Measurements from ENCODE around the gene ECI1. TPM values are rescaled to one million over a fixed set of nuclear protein-coding genes. Genes with fewer than 3 reads are reported as not detected.

Gene ECI1
- total and polyA plus RNA-seq, 2 experiments from 2014 or later, result 118 to 143 TPM

DNA sequence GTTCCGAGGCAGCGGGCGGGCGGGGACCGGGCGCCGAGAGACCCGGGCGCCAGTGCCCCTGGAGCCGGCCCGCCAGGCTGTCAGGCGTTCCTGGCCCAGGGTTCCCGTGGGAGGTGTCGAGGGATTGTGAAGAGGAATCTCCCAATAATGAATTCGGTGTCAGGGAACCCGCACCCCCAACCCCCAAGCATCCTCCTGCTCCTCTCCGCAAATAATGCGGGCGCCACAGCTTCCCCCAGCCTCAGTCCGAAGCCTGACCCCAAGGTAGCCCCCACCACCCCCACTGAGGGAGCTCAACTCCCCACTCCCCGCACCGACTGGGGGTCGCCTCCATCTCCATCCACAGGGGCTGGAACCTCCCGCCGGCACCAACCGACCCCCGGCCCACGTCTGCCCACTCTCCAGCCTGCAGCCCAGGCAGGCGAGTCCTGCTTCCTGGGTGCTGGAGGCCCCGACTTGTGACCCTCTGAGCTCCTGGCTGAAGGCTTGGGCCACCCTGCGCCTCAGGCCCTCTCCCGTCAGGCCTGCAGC is 54.3 kb downstream of the ECI1 start:
- no peaks in the 10 kb centered on the region for H3K9me3 Mint-ChIP-seq
- Histone ChIP-seq H4K20me1 (replicated peaks; ENCODE audit: insufficient read depth) (no peaks in the 10 kb centered on the region), H3F3A (replicated peaks; ENCODE audit: low read depth) (no peaks in the 10 kb centered on the region), H2AFZ (peak overlapping the region; percentile 74), H3K4me1 (ENCODE audit: insufficient read depth) (no peaks in the 10 kb centered on the region; the same call in 1 of the 2 replicates), H3K9me2 (ENCODE audit: insufficient read depth) (no peaks in the 10 kb centered on the region), H3K4me2 (peak overlapping the region; percentile 81), H3K27ac (ENCODE audit: low read depth) (no peak overlapping the region), H3K79me2 (replicated peaks; ENCODE audit: insufficient read depth) (no peaks in the 10 kb centered on the region), H3K27me3 (ENCODE audit: insufficient read depth) (peaks cover 52% of the 10 kb centered on the region), H3K36me3 (ENCODE audit: insufficient read depth) (no peaks in the 10 kb centered on the region), H3K4me3 (peak overlapping the region; percentile 53)
- H3K4me3 Mint-ChIP-seq, result peak overlapping the region; percentile 63
- ATAC-seq (peak; percentile 4; the same call in 2 of the 3 replicates), DNase-seq (ENCODE audit: low spot score) (no peak)
- H3K4me1 Mint-ChIP-seq, result no peaks in the 10 kb centered on the region
- peaks cover 33% of the 10 kb centered on the region for H3K27me3 Mint-ChIP-seq (ENCODE audit: insufficient read depth, low read depth, poor library complexity)
- no peaks in the 10 kb centered on the region; the same call in 2 of the 3 replicates for H3K36me3 Mint-ChIP-seq (ENCODE audit: low read depth)
- TF ChIP-seq, protein P1, sequence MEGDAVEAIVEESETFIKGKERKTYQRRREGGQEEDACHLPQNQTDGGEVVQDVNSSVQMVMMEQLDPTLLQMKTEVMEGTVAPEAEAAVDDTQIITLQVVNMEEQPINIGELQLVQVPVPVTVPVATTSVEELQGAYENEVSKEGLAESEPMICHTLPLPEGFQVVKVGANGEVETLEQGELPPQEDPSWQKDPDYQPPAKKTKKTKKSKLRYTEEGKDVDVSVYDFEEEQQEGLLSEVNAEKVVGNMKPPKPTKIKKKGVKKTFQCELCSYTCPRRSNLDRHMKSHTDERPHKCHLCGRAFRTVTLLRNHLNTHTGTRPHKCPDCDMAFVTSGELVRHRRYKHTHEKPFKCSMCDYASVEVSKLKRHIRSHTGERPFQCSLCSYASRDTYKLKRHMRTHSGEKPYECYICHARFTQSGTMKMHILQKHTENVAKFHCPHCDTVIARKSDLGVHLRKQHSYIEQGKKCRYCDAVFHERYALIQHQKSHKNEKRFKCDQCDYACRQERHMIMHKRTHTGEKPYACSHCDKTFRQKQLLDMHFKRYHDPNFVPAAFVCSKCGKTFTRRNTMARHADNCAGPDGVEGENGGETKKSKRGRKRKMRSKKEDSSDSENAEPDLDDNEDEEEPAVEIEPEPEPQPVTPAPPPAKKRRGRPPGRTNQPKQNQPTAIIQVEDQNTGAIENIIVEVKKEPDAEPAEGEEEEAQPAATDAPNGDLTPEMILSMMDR (conservative IDR thresholded peaks at IDR 0.05; ENCODE audit: low read depth in 2 of 2), result no peak
- no peak for TF ChIP-seq ZNF331 (CRISPR knock-in tag; IDR thresholded peaks at IDR 0.05; ENCODE audit: low read depth)
- TF ChIP-seq JUNB (IDR thresholded peaks at IDR 0.05; ENCODE audit: unreplicated experiment), result no peak
- TF ChIP-seq, protein P2, sequence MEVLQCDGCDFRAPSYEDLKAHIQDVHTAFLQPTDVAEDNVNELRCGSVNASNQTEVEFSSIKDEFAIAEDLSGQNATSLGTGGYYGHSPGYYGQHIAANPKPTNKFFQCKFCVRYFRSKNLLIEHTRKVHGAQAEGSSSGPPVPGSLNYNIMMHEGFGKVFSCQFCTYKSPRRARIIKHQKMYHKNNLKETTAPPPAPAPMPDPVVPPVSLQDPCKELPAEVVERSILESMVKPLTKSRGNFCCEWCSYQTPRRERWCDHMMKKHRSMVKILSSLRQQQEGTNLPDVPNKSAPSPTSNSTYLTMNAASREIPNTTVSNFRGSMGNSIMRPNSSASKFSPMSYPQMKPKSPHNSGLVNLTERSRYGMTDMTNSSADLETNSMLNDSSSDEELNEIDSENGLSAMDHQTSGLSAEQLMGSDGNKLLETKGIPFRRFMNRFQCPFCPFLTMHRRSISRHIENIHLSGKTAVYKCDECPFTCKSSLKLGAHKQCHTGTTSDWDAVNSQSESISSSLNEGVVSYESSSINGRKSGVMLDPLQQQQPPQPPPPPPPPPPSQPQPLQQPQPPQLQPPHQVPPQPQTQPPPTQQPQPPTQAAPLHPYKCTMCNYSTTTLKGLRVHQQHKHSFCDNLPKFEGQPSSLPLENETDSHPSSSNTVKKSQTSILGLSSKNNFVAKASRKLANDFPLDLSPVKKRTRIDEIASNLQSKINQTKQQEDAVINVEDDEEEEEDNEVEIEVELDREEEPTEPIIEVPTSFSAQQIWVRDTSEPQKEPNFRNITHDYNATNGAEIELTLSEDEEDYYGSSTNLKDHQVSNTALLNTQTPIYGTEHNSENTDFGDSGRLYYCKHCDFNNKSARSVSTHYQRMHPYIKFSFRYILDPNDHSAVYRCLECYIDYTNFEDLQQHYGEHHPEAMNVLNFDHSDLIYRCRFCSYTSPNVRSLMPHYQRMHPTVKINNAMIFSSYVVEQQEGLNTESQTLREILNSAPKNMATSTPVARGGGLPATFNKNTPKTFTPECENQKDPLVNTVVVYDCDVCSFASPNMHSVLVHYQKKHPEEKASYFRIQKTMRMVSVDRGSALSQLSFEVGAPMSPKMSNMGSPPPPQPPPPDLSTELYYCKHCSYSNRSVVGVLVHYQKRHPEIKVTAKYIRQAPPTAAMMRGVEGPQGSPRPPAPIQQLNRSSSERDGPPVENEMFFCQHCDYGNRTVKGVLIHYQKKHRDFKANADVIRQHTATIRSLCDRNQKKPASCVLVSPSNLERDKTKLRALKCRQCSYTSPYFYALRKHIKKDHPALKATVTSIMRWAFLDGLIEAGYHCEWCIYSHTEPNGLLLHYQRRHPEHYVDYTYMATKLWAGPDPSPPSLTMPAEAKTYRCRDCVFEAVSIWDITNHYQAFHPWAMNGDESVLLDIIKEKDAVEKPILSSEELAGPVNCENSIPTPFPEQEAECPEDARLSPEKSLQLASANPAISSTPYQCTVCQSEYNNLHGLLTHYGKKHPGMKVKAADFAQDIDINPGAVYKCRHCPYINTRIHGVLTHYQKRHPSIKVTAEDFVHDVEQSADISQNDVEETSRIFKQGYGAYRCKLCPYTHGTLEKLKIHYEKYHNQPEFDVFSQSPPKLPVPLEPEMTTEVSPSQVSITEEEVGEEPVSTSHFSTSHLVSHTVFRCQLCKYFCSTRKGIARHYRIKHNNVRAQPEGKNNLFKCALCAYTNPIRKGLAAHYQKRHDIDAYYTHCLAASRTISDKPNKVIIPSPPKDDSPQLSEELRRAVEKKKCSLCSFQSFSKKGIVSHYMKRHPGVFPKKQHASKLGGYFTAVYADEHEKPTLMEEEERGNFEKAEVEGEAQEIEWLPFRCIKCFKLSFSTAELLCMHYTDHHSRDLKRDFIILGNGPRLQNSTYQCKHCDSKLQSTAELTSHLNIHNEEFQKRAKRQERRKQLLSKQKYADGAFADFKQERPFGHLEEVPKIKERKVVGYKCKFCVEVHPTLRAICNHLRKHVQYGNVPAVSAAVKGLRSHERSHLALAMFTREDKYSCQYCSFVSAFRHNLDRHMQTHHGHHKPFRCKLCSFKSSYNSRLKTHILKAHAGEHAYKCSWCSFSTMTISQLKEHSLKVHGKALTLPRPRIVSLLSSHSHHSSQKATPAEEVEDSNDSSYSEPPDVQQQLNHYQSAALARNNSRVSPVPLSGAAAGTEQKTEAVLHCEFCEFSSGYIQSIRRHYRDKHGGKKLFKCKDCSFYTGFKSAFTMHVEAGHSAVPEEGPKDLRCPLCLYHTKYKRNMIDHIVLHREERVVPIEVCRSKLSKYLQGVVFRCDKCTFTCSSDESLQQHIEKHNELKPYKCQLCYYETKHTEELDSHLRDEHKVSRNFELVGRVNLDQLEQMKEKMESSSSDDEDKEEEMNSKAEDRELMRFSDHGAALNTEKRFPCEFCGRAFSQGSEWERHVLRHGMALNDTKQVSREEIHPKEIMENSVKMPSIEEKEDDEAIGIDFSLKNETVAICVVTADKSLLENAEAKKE (CRISPR knock-in tag; IDR thresholded peaks at IDR 0.05), result no peak
- TF ChIP-seq EZH2 (IDR thresholded peaks at IDR 0.05; ENCODE audit: low read depth, unreplicated experiment), result no peak
- TF ChIP-seq CREB1 (CRISPR knock-in tag; IDR thresholded peaks at IDR 0.05; ENCODE audit: low read depth), result no peak
- TF ChIP-seq, protein P3, sequence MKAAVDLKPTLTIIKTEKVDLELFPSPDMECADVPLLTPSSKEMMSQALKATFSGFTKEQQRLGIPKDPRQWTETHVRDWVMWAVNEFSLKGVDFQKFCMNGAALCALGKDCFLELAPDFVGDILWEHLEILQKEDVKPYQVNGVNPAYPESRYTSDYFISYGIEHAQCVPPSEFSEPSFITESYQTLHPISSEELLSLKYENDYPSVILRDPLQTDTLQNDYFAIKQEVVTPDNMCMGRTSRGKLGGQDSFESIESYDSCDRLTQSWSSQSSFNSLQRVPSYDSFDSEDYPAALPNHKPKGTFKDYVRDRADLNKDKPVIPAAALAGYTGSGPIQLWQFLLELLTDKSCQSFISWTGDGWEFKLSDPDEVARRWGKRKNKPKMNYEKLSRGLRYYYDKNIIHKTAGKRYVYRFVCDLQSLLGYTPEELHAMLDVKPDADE (IDR thresholded peaks at IDR 0.05), result no peak
- no peak for TF ChIP-seq POLR2AphosphoS5 (IDR thresholded peaks at IDR 0.05; ENCODE audit: low read depth)
- no peak for TF ChIP-seq NANOG (IDR thresholded peaks at IDR 0.05; ENCODE audit: borderline replicate concordance)
- TF ChIP-seq, protein P4, sequence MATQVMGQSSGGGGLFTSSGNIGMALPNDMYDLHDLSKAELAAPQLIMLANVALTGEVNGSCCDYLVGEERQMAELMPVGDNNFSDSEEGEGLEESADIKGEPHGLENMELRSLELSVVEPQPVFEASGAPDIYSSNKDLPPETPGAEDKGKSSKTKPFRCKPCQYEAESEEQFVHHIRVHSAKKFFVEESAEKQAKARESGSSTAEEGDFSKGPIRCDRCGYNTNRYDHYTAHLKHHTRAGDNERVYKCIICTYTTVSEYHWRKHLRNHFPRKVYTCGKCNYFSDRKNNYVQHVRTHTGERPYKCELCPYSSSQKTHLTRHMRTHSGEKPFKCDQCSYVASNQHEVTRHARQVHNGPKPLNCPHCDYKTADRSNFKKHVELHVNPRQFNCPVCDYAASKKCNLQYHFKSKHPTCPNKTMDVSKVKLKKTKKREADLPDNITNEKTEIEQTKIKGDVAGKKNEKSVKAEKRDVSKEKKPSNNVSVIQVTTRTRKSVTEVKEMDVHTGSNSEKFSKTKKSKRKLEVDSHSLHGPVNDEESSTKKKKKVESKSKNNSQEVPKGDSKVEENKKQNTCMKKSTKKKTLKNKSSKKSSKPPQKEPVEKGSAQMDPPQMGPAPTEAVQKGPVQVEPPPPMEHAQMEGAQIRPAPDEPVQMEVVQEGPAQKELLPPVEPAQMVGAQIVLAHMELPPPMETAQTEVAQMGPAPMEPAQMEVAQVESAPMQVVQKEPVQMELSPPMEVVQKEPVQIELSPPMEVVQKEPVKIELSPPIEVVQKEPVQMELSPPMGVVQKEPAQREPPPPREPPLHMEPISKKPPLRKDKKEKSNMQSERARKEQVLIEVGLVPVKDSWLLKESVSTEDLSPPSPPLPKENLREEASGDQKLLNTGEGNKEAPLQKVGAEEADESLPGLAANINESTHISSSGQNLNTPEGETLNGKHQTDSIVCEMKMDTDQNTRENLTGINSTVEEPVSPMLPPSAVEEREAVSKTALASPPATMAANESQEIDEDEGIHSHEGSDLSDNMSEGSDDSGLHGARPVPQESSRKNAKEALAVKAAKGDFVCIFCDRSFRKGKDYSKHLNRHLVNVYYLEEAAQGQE (IDR thresholded peaks at IDR 0.05; ENCODE audit: unreplicated experiment), result no peak
- no peak for TF ChIP-seq ZNF114 (CRISPR knock-in tag; IDR thresholded peaks at IDR 0.05)
- TF ChIP-seq EZH2phosphoT487 (IDR thresholded peaks at IDR 0.05; ENCODE audit: unreplicated experiment), result no peak
- no peak for TF ChIP-seq STAT1 (IDR thresholded peaks at IDR 0.05; ENCODE audit: unreplicated experiment)
- H3K27ac Mint-ChIP-seq, result no peak overlapping the region

Data from GM23338 (cell line).